Endothelial cell (in vitro differentiated cells): Measurements from ENCODE around the gene LUM. TPM values are rescaled to one million over a fixed set of nuclear protein-coding genes. Genes with fewer than 3 reads are reported as not detected.

Source experiments
- DNase-seq: peaks from one replicate; pipeline ENCODE4 v3.0.0; 2021; ENCODE audit warnings: low spot score
- H3K27ac Mint-ChIP-seq: one replicate; pipeline ENCODE4 v1.8.0; 2021; ENCODE audit warnings: mixed read lengths, inconsistent platforms; ENCODE audit not compliant: unreplicated experiment
- H3K27me3 Mint-ChIP-seq: one replicate; pipeline ENCODE4 v1.8.0; 2021; ENCODE audit warnings: mild to moderate bottlenecking, moderate library complexity, mixed read lengths, inconsistent platforms; ENCODE audit not compliant: unreplicated experiment
- H3K36me3 Mint-ChIP-seq: one replicate; pipeline ENCODE4 v1.8.0; 2021; ENCODE audit warnings: mild to moderate bottlenecking, low read depth, mixed read lengths, inconsistent platforms; ENCODE audit not compliant: unreplicated experiment
- H3K4me1 Mint-ChIP-seq: one replicate; pipeline ENCODE4 v1.8.0; 2021; ENCODE audit warnings: mild to moderate bottlenecking, mixed read lengths, inconsistent platforms; ENCODE audit not compliant: unreplicated experiment
- H3K4me3 Mint-ChIP-seq: one replicate; pipeline ENCODE4 v1.8.0; 2021; ENCODE audit warnings: mild to moderate bottlenecking, mixed read lengths, inconsistent platforms; ENCODE audit not compliant: unreplicated experiment
- H3K9me3 Mint-ChIP-seq: one replicate; pipeline ENCODE4 v1.8.0; 2021; ENCODE audit warnings: mixed read lengths, inconsistent platforms; ENCODE audit not compliant: unreplicated experiment
- CTCF ChIP-seq: fragments of 200-600 bp; sonication (generic); IDR thresholded peaks from one replicate; pipeline ENCODE4 v1.5.0; 2021; ENCODE audit warnings: antibody characterized with exemption; ENCODE audit not compliant: unreplicated experiment
- total RNA-seq: library from RNA; stranded (reverse); fragmentation: NEBNext Ultra II Directional; extraction: Animal tissue kit (Norgen Biotek cat#: 25700); gene quantifications from one replicate; pipeline ENCODE4 v1.2.1, GENCODE V29; 2021; ENCODE audit not compliant: unreplicated experiment

The LUM gene
- total RNA-seq, 1 donor from 2014 or later: 0.18 TPM

- no peak for DNase-seq
- Mint-ChIP-seq H3K27ac (no peak overlapping the region), H3K9me3 (no peaks in the 10 kb centered on the region), H3K4me1 (peaks cover 6% of the 10 kb centered on the region), H3K27me3 (peaks cover 1% of the 10 kb centered on the region), H3K4me3 (no peak overlapping the region), H3K36me3 (no peaks in the 10 kb centered on the region)
- TF ChIP-seq CTCF: no peak
Observed at GRCh38 chr12:91077228-91077954, 33.9 kb downstream of the LUM start.

- TF ChIP-seq CTCF: no peak
- no peak for DNase-seq
- Mint-ChIP-seq H3K27ac (no peak overlapping the region), H3K4me3 (no peak overlapping the region), H3K4me1 (peaks cover 6% of the 10 kb centered on the region), H3K36me3 (no peaks in the 10 kb centered on the region), H3K9me3 (no peaks in the 10 kb centered on the region), H3K27me3 (peaks cover 1% of the 10 kb centered on the region)
Observed at GRCh38 chr12:91074851-91075250, 36.4 kb downstream of the LUM start.

GRCh38 chr12:91074154-91074709, 37.1 kb downstream of the LUM start:
- H3K9me3 Mint-ChIP-seq: no peaks in the 10 kb centered on the region
- no peak for DNase-seq
- H3K4me3 Mint-ChIP-seq: no peak overlapping the region

GRCh38 chr12:91073426-91073825, 37.9 kb downstream of the LUM start:
- no peaks in the 10 kb centered on the region for H3K9me3 Mint-ChIP-seq
- H3K4me3 Mint-ChIP-seq: no peak overlapping the region
- no peaks in the 10 kb centered on the region for H3K36me3 Mint-ChIP-seq
- H3K27ac Mint-ChIP-seq: no peak overlapping the region
- peaks cover 1% of the 10 kb centered on the region for H3K27me3 Mint-ChIP-seq
- no peak for DNase-seq
- no peak for TF ChIP-seq CTCF
- H3K4me1 Mint-ChIP-seq: peaks cover 6% of the 10 kb centered on the region

More at GRCh38 chr12:91074154-91074709, 37.1 kb downstream of the LUM start:
- no peaks in the 10 kb centered on the region for H3K36me3 Mint-ChIP-seq
- H3K27ac Mint-ChIP-seq: no peak overlapping the region
- no peak for TF ChIP-seq CTCF
- H3K4me1 Mint-ChIP-seq: peaks cover 6% of the 10 kb centered on the region
- peaks cover 1% of the 10 kb centered on the region for H3K27me3 Mint-ChIP-seq

GRCh38 chr12:91072931-91073330, 38.4 kb downstream of the LUM start:
- no peak for TF ChIP-seq CTCF
- DNase-seq: no peak
- Mint-ChIP-seq H3K27me3 (peaks cover 1% of the 10 kb centered on the region), H3K4me1 (peaks cover 6% of the 10 kb centered on the region), H3K36me3 (no peaks in the 10 kb centered on the region), H3K27ac (no peak overlapping the region), H3K4me3 (no peak overlapping the region), H3K9me3 (no peaks in the 10 kb centered on the region)
